K562 (cell line): ENCODE data around the gene IQSEC3. TPM values are rescaled to one million over a fixed set of nuclear protein-coding genes. Genes with fewer than 3 reads are reported as not detected.

ENCODE experiments used
- BACH1 ChIP-seq: fragments of 200-800 bp; sonication (Bioruptor generic); IDR thresholded peaks from 2 replicates; pipeline ENCODE4 v1.6.1; 2016; ENCODE audit warnings: missing genetic modification characterization, missing compliant biosample characterization
- BCOR ChIP-seq: fragments of 450-650 bp; IDR thresholded peaks from 2 replicates; pipeline ENCODE4 v1.6.1; 2016
- C11orf30 ChIP-seq: fragments of 450-650 bp; IDR thresholded peaks from 2 replicates; pipeline ENCODE4 v1.6.1; 2016; ENCODE audit warnings: low read depth, mild to moderate bottlenecking
- CTCF ChIP-seq, 3 experiments: IDR thresholded peaks in 2 of 3; conservative IDR thresholded peaks in 1 of 3; 2 replicates each; pipeline ENCODE4 v1.5.1; 2011 to 2012; ENCODE audit warnings: low read length in 3 of 3, mild to moderate bottlenecking in 3 of 3, control low read depth in 2 of 3, improper control_type of control experiment in 1 of 3, inconsistent platforms in 1 of 3, low read depth in 1 of 3, mixed read lengths in 1 of 3, moderate library complexity in 1 of 3; ENCODE audit not compliant: insufficient read depth in 2 of 3
- ELF4 ChIP-seq: fragments of 450-650 bp; formaldehyde crosslinking; IDR thresholded peaks from 2 replicates; pipeline ENCODE4 v1.4.0; 2022; ENCODE audit warnings: missing genetic modification characterization
- RBFOX2 ChIP-seq: fragments of 200-400 bp; formaldehyde crosslinking; IDR thresholded peaks from 2 replicates; pipeline ENCODE4 v1.6.1; 2017; ENCODE audit warnings: low read depth, mild to moderate bottlenecking, low read length, moderate library complexity
- TCF7 ChIP-seq: sonication (generic); IDR thresholded peaks from 2 replicates; pipeline ENCODE4 v1.6.1; 2016; ENCODE audit warnings: antibody characterized with exemption, borderline replicate concordance
- THRA ChIP-seq: fragments of 450-650 bp; IDR thresholded peaks from 2 replicates; pipeline ENCODE4 v1.6.1; 2017; ENCODE audit warnings: mild to moderate bottlenecking, moderate library complexity
- ZNF3 ChIP-seq: fragments of 250-450 bp; sonication (Bioruptor Pico); IDR thresholded peaks from 2 replicates; pipeline ENCODE4 v1.5.0; 2021; ENCODE audit warnings: mild to moderate bottlenecking, moderate library complexity
- ZNF398 ChIP-seq: fragments of 250-450 bp; sonication (Bioruptor Pico); IDR thresholded peaks from 2 replicates; pipeline ENCODE4 v1.8.0; 2021; ENCODE audit warnings: moderate library complexity, mild to moderate bottlenecking, inconsistent platforms
- ZNF436 ChIP-seq: fragments of 250-450, 450-650 bp; sonication (Bioruptor Pico); formaldehyde crosslinking; IDR thresholded peaks from 2 replicates; pipeline ENCODE4 v1.7.0; 2020; ENCODE audit warnings: mild to moderate bottlenecking
- ZNF445 ChIP-seq: fragments of 250-450 bp; sonication (Bioruptor Pico); IDR thresholded peaks from 2 replicates; pipeline ENCODE4 v1.4.0; 2020; ENCODE audit warnings: low read depth, mild to moderate bottlenecking, moderate library complexity
- ZNF740 ChIP-seq, 3 experiments: fragments of 200-800 bp in 1 of 3; sonication (Bioruptor generic) in 1 of 3; sonication (generic) in 1 of 3; formaldehyde crosslinking in 1 of 3; IDR thresholded peaks; 2 replicates each; pipeline versions ENCODE4 v1.6.1 to v1.8.0; 2016 to 2022; ENCODE audit warnings: mild to moderate bottlenecking in 2 of 3, missing compliant biosample characterization in 2 of 3, missing genetic modification characterization in 2 of 3, missing genetic modification reagents in 1 of 3
- polyA plus RNA-seq, 8 experiments: library from polyadenylated mRNA; depleted of rRNA in 4 of 8; stranded (reverse) in 5 of 8; unstranded in 3 of 8; fragments of >200 nt; fragmentation: Nextera tagmentation in 2 of 8; fragmentation: Illumina TruSeq in 1 of 8; extraction: Ambion mirVana in 2 of 8; extraction: Trizol in 1 of 8; gene quantifications; 2 replicates each; pipeline versions ENCODE4 v1.2.1 to v1.2.3, GENCODE V29; 2011 to 2014; ENCODE audit warnings: inconsistent platforms in 1 of 8, missing spikeins in 1 of 8
- total RNA-seq, 7 experiments: library from RNA; depleted of rRNA in 6 of 7; stranded (reverse); fragments of >200 nt in 6 of 7; fragmentation: Illumina TruSeq in 2 of 7; extraction: Trizol in 2 of 7; gene quantifications; 2 replicates each; pipeline versions ENCODE4 v1.2.1 to v1.2.3, GENCODE V29; 2011 to 2021; ENCODE audit warnings: low replicate concordance in 1 of 7
- TF ChIP-seq, protein P1 (sequence below): fragments of 250-450 bp; sonication (Bioruptor Pico); IDR thresholded peaks from 2 replicates; pipeline ENCODE4 v1.5.0; 2021
- TF ChIP-seq, protein P2 (sequence below): fragments of 250-450 bp; sonication (Bioruptor Pico); IDR thresholded peaks from 2 replicates; pipeline ENCODE4 v1.8.0; 2022; ENCODE audit warnings: inconsistent platforms
- TF ChIP-seq, protein P3 (sequence below): fragments of 250-450 bp; sonication (Bioruptor Pico); IDR thresholded peaks from 2 replicates; pipeline ENCODE4 v1.5.0; 2022; ENCODE audit warnings: mild to moderate bottlenecking

The IQSEC3 gene
- total and polyA plus RNA-seq, 9 of the 15 experiments (the other 6 are each of a cell fraction or from before 2014, with no cell fraction given) = under 0.01 to 0.25 (median 0.08) TPM; not detected in 3

GRCh38 chr12:106118-106591 is 39.6 kb downstream of the IQSEC3 start (continued):
- TF ChIP-seq ZNF436 (CRISPR knock-in tag) (no peak), RBFOX2 (no peak), ZNF740 (CRISPR knock-in tag; IDR thresholded peaks at IDR 0.05) (0 out of 2 replicates have a peak, but pooled peaks have one; percentile 35), ZNF740 (tag; IDR thresholded peaks at IDR 0.05) (no peak), TCF7 (no peak), ELF4 (no peak), ZNF398 (no peak), THRA (no peak), ZNF445 (CRISPR knock-in tag) (no peak), BACH1 (tag) (no peak), ZNF3 (CRISPR knock-in tag) (no peak), BCOR (peak; percentile 95), CTCF (IDR thresholded peaks at IDR 0.05 in 2 of 3, conservative IDR thresholded peaks at IDR 0.05 in 1 of 3; ENCODE audit: insufficient read depth in 2 of 3, low read depth in 1 of 3, low read length in 3 of 3) (peak in 2 of 3 experiments; percentile 29 to 36; a peak in 3 of 6 replicates), C11orf30 (no peak)
- TF ChIP-seq, protein P1, sequence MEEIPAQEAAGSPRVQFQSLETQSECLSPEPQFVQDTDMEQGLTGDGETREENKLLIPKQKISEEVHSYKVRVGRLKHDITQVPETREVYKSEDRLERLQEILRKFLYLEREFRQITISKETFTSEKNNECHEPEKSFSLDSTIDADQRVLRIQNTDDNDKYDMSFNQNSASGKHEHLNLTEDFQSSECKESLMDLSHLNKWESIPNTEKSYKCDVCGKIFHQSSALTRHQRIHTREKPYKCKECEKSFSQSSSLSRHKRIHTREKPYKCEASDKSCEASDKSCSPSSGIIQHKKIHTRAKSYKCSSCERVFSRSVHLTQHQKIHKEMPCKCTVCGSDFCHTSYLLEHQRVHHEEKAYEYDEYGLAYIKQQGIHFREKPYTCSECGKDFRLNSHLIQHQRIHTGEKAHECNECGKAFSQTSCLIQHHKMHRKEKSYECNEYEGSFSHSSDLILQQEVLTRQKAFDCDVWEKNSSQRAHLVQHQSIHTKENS (CRISPR knock-in tag) = no peak
- TF ChIP-seq, protein P2, sequence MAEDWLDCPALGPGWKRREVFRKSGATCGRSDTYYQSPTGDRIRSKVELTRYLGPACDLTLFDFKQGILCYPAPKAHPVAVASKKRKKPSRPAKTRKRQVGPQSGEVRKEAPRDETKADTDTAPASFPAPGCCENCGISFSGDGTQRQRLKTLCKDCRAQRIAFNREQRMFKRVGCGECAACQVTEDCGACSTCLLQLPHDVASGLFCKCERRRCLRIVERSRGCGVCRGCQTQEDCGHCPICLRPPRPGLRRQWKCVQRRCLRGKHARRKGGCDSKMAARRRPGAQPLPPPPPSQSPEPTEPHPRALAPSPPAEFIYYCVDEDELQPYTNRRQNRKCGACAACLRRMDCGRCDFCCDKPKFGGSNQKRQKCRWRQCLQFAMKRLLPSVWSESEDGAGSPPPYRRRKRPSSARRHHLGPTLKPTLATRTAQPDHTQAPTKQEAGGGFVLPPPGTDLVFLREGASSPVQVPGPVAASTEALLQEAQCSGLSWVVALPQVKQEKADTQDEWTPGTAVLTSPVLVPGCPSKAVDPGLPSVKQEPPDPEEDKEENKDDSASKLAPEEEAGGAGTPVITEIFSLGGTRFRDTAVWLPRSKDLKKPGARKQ (CRISPR knock-in tag) = no peak
- TF ChIP-seq, protein P3, sequence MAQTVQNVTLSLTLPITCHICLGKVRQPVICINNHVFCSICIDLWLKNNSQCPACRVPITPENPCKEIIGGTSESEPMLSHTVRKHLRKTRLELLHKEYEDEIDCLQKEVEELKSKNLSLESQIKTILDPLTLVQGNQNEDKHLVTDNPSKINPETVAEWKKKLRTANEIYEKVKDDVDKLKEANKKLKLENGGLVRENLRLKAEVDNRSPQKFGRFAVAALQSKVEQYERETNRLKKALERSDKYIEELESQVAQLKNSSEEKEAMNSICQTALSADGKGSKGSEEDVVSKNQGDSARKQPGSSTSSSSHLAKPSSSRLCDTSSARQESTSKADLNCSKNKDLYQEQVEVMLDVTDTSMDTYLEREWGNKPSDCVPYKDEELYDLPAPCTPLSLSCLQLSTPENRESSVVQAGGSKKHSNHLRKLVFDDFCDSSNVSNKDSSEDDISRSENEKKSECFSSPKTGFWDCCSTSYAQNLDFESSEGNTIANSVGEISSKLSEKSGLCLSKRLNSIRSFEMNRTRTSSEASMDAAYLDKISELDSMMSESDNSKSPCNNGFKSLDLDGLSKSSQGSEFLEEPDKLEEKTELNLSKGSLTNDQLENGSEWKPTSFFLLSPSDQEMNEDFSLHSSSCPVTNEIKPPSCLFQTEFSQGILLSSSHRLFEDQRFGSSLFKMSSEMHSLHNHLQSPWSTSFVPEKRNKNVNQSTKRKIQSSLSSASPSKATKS (CRISPR knock-in tag) = no peak
